Chondrocyte (in vitro differentiated cells): ENCODE results near the gene GOLGA2. TPM values are rescaled to one million over a fixed set of nuclear protein-coding genes. Genes with fewer than 3 reads are reported as not detected.
A peak's percentile ranks its signal among the peaks of the same experiment; 100 is the strongest.

Experiments used
- DNase-seq: peaks from one replicate; pipeline ENCODE4 v3.0.0; 2021; ENCODE audit warnings: mixed read lengths, low spot score
- H3K27ac Mint-ChIP-seq: one replicate; pipeline ENCODE4 v1.8.0; 2021; ENCODE audit warnings: mild to moderate bottlenecking, moderate library complexity, mixed read lengths; ENCODE audit not compliant: unreplicated experiment
- H3K27me3 Mint-ChIP-seq: 2 replicates; pipeline ENCODE4 v1.8.0; 2021; ENCODE audit warnings: low read depth, mixed read lengths
- H3K36me3 Mint-ChIP-seq: 2 replicates; pipeline ENCODE4 v1.8.0; 2021; ENCODE audit warnings: low read depth, mixed read lengths
- H3K4me1 Mint-ChIP-seq: 2 replicates; pipeline ENCODE4 v1.8.0; 2021; ENCODE audit warnings: low read depth, mild to moderate bottlenecking, mixed read lengths
- H3K4me3 Mint-ChIP-seq: one replicate; pipeline ENCODE4 v1.8.0; 2021; ENCODE audit warnings: mild to moderate bottlenecking, moderate library complexity, mixed read lengths; ENCODE audit not compliant: unreplicated experiment
- H3K9me3 Mint-ChIP-seq: 2 replicates; pipeline ENCODE4 v1.8.0; 2021; ENCODE audit warnings: low read depth, mixed read lengths
- long read RNA-seq: library from polyadenylated mRNA; stranded (forward); transcript quantifications from one replicate; pipeline ENCODE4 v2.0.0, GENCODE V29; 2021
- total RNA-seq: library from RNA; stranded (reverse); gene quantifications from 3 replicates; pipeline ENCODE4 v1.2.1, GENCODE V29; 2021
- TF ChIP-seq, protein P1 (sequence below): fragments of 200-600 bp; sonication (generic); IDR thresholded peaks from 2 replicates; pipeline ENCODE4 v1.5.0; 2021; ENCODE audit warnings: antibody characterized with exemption, mild to moderate bottlenecking, moderate library complexity

GOLGA2 gene
- 201 to 243 TPM (median 210 TPM) in 3 replicates for total RNA-seq
- long read RNA-seq, full-length matches to known transcripts, result 2 of 236 reads
- long read RNA-seq, partial matches to known transcripts, result 19 of 236 reads
- long read RNA-seq, other reads (novel, unspliced or antisense), result 215 of 236 reads

DNA sequence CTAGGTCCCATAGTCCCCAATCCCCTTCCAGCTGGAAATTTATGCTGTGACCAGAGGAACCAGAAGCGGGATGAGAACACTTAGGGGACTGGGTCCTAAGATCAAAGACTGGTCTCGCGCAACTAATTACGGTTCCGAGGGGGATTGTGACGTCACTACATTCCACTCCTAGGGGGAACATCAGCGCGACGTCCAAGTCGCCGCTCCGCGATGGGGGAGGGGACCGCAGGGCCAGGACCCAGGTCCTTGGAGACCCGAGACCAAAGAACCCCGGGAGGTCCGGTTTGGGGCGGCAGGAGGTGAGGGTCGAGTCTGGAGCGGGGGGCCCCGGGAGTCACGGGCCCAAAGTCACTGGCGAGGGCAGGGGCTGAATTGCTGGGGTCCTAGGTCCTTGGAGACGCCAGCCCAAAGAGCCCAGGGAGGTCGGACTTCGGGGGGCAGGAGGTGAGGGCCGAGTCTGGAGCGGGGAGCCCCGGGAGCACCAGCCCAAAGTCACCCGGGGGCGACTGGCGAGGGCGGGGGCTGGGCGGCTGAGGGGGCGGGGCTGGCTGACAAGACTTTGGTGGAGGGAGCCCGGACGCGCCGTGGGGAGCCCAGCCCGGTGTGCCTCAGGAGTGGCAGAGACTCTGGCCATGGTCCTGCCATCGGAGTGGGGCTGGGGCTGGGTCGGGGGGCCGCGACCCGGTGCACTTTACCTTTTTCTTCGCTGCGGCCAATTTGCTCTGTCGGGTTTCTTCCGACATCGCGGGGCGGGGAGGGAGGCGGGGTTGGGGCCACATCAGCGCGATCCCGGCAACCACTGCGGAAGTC, at the start of gene GOLGA2:
TSS of gene GOLGA2 (minus strand) at position 810 of the 810 bp plus-strand sequence. CDS start at position 779, 31 bp downstream.
- Mint-ChIP-seq H3K36me3 (peaks cover 15% of the 10 kb centered on the region), H3K4me1 (peaks cover 44% of the 10 kb centered on the region), H3K9me3 (no peaks in the 10 kb centered on the region), H3K27ac (peak within 1 kb of the TSS; percentile 96), H3K4me3 (peak within 1 kb of the TSS; percentile 100), H3K27me3 (no peaks in the 10 kb centered on the region)
- TF ChIP-seq, protein P1, sequence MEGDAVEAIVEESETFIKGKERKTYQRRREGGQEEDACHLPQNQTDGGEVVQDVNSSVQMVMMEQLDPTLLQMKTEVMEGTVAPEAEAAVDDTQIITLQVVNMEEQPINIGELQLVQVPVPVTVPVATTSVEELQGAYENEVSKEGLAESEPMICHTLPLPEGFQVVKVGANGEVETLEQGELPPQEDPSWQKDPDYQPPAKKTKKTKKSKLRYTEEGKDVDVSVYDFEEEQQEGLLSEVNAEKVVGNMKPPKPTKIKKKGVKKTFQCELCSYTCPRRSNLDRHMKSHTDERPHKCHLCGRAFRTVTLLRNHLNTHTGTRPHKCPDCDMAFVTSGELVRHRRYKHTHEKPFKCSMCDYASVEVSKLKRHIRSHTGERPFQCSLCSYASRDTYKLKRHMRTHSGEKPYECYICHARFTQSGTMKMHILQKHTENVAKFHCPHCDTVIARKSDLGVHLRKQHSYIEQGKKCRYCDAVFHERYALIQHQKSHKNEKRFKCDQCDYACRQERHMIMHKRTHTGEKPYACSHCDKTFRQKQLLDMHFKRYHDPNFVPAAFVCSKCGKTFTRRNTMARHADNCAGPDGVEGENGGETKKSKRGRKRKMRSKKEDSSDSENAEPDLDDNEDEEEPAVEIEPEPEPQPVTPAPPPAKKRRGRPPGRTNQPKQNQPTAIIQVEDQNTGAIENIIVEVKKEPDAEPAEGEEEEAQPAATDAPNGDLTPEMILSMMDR, result no peak
- no peak for DNase-seq

- Mint-ChIP-seq H3K27me3 (no peaks in the 10 kb centered on the region), H3K9me3 (no peaks in the 10 kb centered on the region), H3K36me3 (peaks cover 2% of the 10 kb centered on the region), H3K27ac (no peak overlapping the region), H3K4me3 (no peak overlapping the region), H3K4me1 (peaks cover 23% of the 10 kb centered on the region)
- no peak for DNase-seq
- TF ChIP-seq, protein P1, result no peak
Measured at GRCh38 chr9:128324401-128324800, 48.6 kb upstream of the GOLGA2 start.

DNA sequence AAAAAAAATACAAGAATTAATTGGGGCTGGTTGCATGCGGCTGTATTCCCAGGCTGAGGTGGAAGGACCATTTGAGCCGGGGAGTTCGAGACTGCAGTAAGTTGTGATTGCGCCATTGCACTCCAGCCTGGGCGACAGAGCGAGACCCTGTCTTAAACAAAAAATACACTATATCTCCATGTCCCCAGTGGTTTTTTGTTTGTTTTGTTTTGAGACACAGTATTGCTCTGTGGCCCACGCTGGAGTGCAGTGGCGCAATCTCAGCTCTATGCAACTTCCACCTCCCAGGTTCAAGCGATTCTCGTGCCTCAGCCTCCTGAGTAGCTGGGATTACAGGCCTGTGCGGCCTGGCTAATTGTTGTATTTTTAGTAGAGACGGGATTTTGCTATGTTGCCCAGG, 48.0 kb upstream of the GOLGA2 start:
- TF ChIP-seq, protein P1, result no peak
- H3K27me3 Mint-ChIP-seq, result no peaks in the 10 kb centered on the region
- peak overlapping the region; percentile 93 for H3K4me3 Mint-ChIP-seq
- no peaks in the 10 kb centered on the region for H3K9me3 Mint-ChIP-seq
- peaks cover 23% of the 10 kb centered on the region for H3K4me1 Mint-ChIP-seq
- DNase-seq, result no peak
- H3K36me3 Mint-ChIP-seq, result peaks cover 2% of the 10 kb centered on the region
- no peak overlapping the region for H3K27ac Mint-ChIP-seq

GRCh38 chr9:128323212-128323730, 47.5 kb upstream of the GOLGA2 start:
- peak overlapping the region; percentile 93 for H3K4me3 Mint-ChIP-seq
- peak overlapping the region; percentile 99 for H3K27ac Mint-ChIP-seq
- H3K36me3 Mint-ChIP-seq, result peaks cover 2% of the 10 kb centered on the region
- peaks cover 23% of the 10 kb centered on the region for H3K4me1 Mint-ChIP-seq
- DNase-seq, result no peak
- TF ChIP-seq, protein P1, result no peak
- H3K9me3 Mint-ChIP-seq, result no peaks in the 10 kb centered on the region
- no peaks in the 10 kb centered on the region for H3K27me3 Mint-ChIP-seq

DNA sequence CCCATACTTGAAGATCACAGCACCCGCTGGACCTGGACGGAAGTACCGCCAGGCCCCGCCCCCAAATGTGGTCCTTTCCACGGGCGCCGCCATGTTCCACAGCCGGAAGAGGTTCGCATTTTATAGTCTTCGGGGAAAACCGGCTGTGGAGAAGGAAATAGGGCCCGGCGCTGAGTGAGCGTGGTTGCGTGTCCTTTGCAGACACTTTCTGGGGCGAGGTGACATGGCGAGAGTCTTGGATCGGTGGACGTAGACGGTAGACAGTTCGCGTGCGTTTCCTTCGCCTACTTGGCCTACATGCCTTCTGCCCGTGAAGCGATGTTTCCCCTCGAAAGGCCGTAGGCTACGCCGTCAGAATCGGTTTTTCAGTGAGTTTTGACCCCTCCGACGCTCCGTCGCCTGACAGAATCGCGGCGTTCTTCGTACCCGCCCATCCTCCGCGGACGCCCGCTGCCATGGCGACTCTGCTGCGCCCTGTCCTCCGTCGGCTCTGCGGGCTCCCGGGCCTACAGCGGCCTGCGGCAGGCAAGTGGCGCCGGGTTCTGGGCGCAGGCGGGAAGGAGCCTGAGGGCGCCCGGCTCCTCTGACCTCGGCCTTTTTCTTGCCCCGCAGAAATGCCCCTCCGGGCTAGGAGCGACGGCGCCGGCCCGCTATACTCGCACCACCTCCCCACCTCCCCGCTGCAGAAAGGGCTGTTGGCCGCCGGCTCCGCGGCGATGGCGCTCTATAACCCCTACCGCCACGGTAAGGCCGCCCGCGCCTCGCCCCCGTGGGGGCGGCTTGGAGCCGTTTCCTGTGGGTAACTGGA, 46.8 kb upstream of the GOLGA2 start, which contains the start of the genes COQ4 and TRUB2:
TSS of gene COQ4 (plus strand) at position 436 of the 808 bp plus-strand sequence. CDS start at position 456, 20 bp downstream.
TSS of gene TRUB2 (minus strand) at position 44 of the 808 bp plus-strand sequence. CDS start at position 5, 39 bp downstream.
- TF ChIP-seq, protein P1, result no peak
- no peaks in the 10 kb centered on the region for H3K27me3 Mint-ChIP-seq
- H3K27ac Mint-ChIP-seq, result peak within 1 kb of the TSS; percentile 99
- H3K9me3 Mint-ChIP-seq, result no peaks in the 10 kb centered on the region
- peaks cover 23% of the 10 kb centered on the region for H3K4me1 Mint-ChIP-seq
- no peaks in the 10 kb centered on the region for H3K36me3 Mint-ChIP-seq
- peak; percentile 96 for DNase-seq
- peak within 1 kb of the TSS; percentile 93 for H3K4me3 Mint-ChIP-seq
